ENCODE data around the gene HSPA8. TPM values are rescaled to one million over a fixed set of nuclear protein-coding genes. Genes with fewer than 3 reads are reported as not detected.
A peak's percentile ranks its signal among the peaks of the same experiment; 100 is the strongest.

The HSPA8 gene
- total RNA-seq, 1 experiment from 2014 or later = 1,124 TPM

DNA sequence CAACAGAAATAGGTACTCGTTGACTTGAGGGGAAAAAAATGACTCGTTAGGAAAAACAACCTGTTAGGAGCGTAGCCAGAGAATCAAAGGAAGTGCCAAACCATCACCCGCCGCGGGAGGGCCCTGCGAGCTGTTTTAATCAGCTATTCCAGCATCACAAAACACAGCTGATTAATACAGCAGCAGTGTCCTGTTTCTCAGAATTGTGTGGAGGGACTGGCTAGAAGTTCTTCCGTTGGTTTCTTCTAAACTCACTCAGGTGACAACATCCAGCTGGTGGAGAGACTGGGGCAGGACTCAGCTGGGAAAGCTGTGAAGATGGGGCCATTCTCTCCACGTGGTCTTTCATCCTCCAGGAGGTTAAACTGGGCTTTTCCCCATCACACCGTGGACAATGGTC lies 28.0 kb downstream of the HSPA8 start:
- Mint-ChIP-seq H3K4me3 (no peak overlapping the region), H3K4me1 (peaks cover 13% of the 10 kb centered on the region), H3K27ac (no peak overlapping the region), H3K9me3 (no peaks in the 10 kb centered on the region), H3K27me3 (ENCODE audit: low read depth) (no peaks in the 10 kb centered on the region; the same call in 1 of the 2 replicates), H3K36me3 (no peaks in the 10 kb centered on the region)
- ChIA-PET POLR2A (no interaction called here), CTCF (interaction anchor here (1.0 to 4.1 kb wide), 7 partner anchors 10 to 227 kb away, joined by 3 to 23 read pairs (median 10); no protein-coding TSS in a partner anchor)
- TF ChIP-seq TCF7 (CRISPR knock-in tag; IDR thresholded peaks at IDR 0.05; ENCODE audit: low read depth) (no peak), MLX (CRISPR knock-in tag; IDR thresholded peaks at IDR 0.05) (no peak), ZNF671 (CRISPR knock-in tag; IDR thresholded peaks at IDR 0.05) (no peak), RELA (CRISPR knock-in tag; IDR thresholded peaks at IDR 0.05; ENCODE audit: borderline replicate concordance) (no peak), E2F1 (CRISPR knock-in tag; IDR thresholded peaks at IDR 0.05) (no peak), TP53 (CRISPR knock-in tag; IDR thresholded peaks at IDR 0.05) (no peak), KAT7 (CRISPR knock-in tag; IDR thresholded peaks at IDR 0.05; ENCODE audit: borderline replicate concordance) (no peak)
- TF ChIP-seq, protein P1, sequence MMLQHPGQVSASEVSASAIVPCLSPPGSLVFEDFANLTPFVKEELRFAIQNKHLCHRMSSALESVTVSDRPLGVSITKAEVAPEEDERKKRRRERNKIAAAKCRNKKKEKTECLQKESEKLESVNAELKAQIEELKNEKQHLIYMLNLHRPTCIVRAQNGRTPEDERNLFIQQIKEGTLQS (CRISPR knock-in tag; conservative IDR thresholded peaks at IDR 0.05) = no peak
- TF ChIP-seq, protein P2, sequence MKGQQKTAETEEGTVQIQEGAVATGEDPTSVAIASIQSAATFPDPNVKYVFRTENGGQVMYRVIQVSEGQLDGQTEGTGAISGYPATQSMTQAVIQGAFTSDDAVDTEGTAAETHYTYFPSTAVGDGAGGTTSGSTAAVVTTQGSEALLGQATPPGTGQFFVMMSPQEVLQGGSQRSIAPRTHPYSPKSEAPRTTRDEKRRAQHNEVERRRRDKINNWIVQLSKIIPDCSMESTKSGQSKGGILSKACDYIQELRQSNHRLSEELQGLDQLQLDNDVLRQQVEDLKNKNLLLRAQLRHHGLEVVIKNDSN (CRISPR knock-in tag; IDR thresholded peaks at IDR 0.05) = no peak
- TF ChIP-seq, protein P3, sequence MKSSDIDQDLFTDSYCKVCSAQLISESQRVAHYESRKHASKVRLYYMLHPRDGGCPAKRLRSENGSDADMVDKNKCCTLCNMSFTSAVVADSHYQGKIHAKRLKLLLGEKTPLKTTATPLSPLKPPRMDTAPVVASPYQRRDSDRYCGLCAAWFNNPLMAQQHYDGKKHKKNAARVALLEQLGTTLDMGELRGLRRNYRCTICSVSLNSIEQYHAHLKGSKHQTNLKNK (CRISPR knock-in tag; IDR thresholded peaks at IDR 0.05) = no peak
- no peak for DNase-seq (ENCODE audit: low spot score)
- ATAC-seq = no peak

GRCh38 chr11:123030517-123030916 lies 31.4 kb downstream of the HSPA8 start:
- H3K36me3 Mint-ChIP-seq = no peaks in the 10 kb centered on the region
- ChIA-PET CTCF (interaction anchor here (0.6 to 4.1 kb wide), 5 partner anchors 8 to 231 kb away, joined by 3 to 19 read pairs (median 5); no protein-coding TSS in a partner anchor), POLR2A (no interaction called here)
- no peaks in the 10 kb centered on the region for H3K9me3 Mint-ChIP-seq
- ATAC-seq (peak; percentile 72), DNase-seq (ENCODE audit: low spot score) (no peak)
- peaks cover 13% of the 10 kb centered on the region for H3K4me1 Mint-ChIP-seq
- TF ChIP-seq, protein P4, sequence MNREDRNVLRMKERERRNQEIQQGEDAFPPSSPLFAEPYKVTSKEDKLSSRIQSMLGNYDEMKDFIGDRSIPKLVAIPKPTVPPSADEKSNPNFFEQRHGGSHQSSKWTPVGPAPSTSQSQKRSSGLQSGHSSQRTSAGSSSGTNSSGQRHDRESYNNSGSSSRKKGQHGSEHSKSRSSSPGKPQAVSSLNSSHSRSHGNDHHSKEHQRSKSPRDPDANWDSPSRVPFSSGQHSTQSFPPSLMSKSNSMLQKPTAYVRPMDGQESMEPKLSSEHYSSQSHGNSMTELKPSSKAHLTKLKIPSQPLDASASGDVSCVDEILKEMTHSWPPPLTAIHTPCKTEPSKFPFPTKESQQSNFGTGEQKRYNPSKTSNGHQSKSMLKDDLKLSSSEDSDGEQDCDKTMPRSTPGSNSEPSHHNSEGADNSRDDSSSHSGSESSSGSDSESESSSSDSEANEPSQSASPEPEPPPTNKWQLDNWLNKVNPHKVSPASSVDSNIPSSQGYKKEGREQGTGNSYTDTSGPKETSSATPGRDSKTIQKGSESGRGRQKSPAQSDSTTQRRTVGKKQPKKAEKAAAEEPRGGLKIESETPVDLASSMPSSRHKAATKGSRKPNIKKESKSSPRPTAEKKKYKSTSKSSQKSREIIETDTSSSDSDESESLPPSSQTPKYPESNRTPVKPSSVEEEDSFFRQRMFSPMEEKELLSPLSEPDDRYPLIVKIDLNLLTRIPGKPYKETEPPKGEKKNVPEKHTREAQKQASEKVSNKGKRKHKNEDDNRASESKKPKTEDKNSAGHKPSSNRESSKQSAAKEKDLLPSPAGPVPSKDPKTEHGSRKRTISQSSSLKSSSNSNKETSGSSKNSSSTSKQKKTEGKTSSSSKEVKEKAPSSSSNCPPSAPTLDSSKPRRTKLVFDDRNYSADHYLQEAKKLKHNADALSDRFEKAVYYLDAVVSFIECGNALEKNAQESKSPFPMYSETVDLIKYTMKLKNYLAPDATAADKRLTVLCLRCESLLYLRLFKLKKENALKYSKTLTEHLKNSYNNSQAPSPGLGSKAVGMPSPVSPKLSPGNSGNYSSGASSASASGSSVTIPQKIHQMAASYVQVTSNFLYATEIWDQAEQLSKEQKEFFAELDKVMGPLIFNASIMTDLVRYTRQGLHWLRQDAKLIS (CRISPR knock-in tag; IDR thresholded peaks at IDR 0.05; ENCODE audit: borderline replicate concordance) = no peak
- TF ChIP-seq, protein P5, sequence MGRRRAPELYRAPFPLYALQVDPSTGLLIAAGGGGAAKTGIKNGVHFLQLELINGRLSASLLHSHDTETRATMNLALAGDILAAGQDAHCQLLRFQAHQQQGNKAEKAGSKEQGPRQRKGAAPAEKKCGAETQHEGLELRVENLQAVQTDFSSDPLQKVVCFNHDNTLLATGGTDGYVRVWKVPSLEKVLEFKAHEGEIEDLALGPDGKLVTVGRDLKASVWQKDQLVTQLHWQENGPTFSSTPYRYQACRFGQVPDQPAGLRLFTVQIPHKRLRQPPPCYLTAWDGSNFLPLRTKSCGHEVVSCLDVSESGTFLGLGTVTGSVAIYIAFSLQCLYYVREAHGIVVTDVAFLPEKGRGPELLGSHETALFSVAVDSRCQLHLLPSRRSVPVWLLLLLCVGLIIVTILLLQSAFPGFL (CRISPR knock-in tag; IDR thresholded peaks at IDR 0.05; ENCODE audit: borderline replicate concordance) = no peak
- no peak for TF ChIP-seq ZNF425 (CRISPR knock-in tag; conservative IDR thresholded peaks at IDR 0.05)
- TF ChIP-seq ZNF671 (CRISPR knock-in tag; IDR thresholded peaks at IDR 0.05) = no peak
- no peak for TF ChIP-seq KAT7 (CRISPR knock-in tag; IDR thresholded peaks at IDR 0.05; ENCODE audit: borderline replicate concordance)
- no peak for TF ChIP-seq TCF7 (CRISPR knock-in tag; IDR thresholded peaks at IDR 0.05; ENCODE audit: low read depth)
- TF ChIP-seq, protein P1 (CRISPR knock-in tag; conservative IDR thresholded peaks at IDR 0.05) = no peak
- no peak overlapping the region for H3K4me3 Mint-ChIP-seq
- H3K27me3 Mint-ChIP-seq (ENCODE audit: low read depth) = no peaks in the 10 kb centered on the region; the same call in 1 of the 2 replicates
- no peak overlapping the region for H3K27ac Mint-ChIP-seq

Measured in WTC11 (cell line).